ENCODE results near the gene SLC24A3. TPM values are rescaled to one million over a fixed set of nuclear protein-coding genes. Genes with fewer than 3 reads are reported as not detected.

Gene SLC24A3
- total RNA-seq (5.2 TPM), polyA plus RNA-seq (ENCODE audit: insufficient read depth, low read depth, low replicate concordance) (0.86 TPM)
- long read RNA-seq, donor 1 = 0 reads
- long read RNA-seq, donor 2 = 0 reads
- long read RNA-seq, donor 3 = 0 reads
- long read RNA-seq, donor 4 = 0 reads
- long read RNA-seq, donor 5 = 0 reads
- long read RNA-seq, donor 6 = 0 reads
- long read RNA-seq, donor 7, partial matches to known transcripts = 1 of 5 reads
- long read RNA-seq, donor 7, other reads (novel, unspliced or antisense) = 4 of 5 reads
- long read RNA-seq, donor 8 = 0 reads
- long read RNA-seq, donor 9 = 0 reads
- long read RNA-seq, donor 10 = 0 reads

GRCh38 chr20:19212469-19212815 lies at the start of gene SLC24A3:
Gene SLC24A3, plus strand, starts transcription at chr20:19212642.
- Histone ChIP-seq H3K27ac (ENCODE audit: low read depth in 2 of 2, low read length in 2 of 2) (no peak within 1 kb of the TSS), H3K36me3 (ENCODE audit: control insufficient read depth in 2 of 3, insufficient read depth in 3 of 3, low read length in 3 of 3) (no peaks in the 10 kb centered on the region), H3K27me3 (ENCODE audit: control insufficient read depth, insufficient read depth, low read length) (peaks cover 12% of the 10 kb centered on the region), H3K9me3 (ENCODE audit: control insufficient read depth in 2 of 3, insufficient read depth in 1 of 3, low read length in 3 of 3) (no peaks in the 10 kb centered on the region), H3K4me1 (ENCODE audit: control insufficient read depth in 2 of 3, insufficient read depth in 2 of 3, low read depth in 1 of 3, low read length in 3 of 3) (peaks cover 0 to 5% (median 0%) of the 10 kb centered on the region in 3 donors), H3K4me3 (ENCODE audit: low read length in 3 of 3) (peak within 1 kb of the TSS; percentile 10 to 54 (median 52)), H3K9ac (ENCODE audit: low read length in 3 of 3) (peak within 1 kb of the TSS in 2 of 3 donors; percentile 12 to 18)
- FAIRE-seq = no peak
- TF ChIP-seq, protein P1, sequence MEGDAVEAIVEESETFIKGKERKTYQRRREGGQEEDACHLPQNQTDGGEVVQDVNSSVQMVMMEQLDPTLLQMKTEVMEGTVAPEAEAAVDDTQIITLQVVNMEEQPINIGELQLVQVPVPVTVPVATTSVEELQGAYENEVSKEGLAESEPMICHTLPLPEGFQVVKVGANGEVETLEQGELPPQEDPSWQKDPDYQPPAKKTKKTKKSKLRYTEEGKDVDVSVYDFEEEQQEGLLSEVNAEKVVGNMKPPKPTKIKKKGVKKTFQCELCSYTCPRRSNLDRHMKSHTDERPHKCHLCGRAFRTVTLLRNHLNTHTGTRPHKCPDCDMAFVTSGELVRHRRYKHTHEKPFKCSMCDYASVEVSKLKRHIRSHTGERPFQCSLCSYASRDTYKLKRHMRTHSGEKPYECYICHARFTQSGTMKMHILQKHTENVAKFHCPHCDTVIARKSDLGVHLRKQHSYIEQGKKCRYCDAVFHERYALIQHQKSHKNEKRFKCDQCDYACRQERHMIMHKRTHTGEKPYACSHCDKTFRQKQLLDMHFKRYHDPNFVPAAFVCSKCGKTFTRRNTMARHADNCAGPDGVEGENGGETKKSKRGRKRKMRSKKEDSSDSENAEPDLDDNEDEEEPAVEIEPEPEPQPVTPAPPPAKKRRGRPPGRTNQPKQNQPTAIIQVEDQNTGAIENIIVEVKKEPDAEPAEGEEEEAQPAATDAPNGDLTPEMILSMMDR (IDR thresholded peaks at IDR 0.05; ENCODE audit: borderline replicate concordance, extremely low read depth, insufficient read depth) = no peak
- peak in 4 of 5 donors; percentile 51 to 83 (median 68) for DNase-seq
- intact Hi-C loops (cut with DNase I) = loop anchor here (10.0 kb wide), 1 partner anchor 372 kb away; no protein-coding TSS in a partner anchor

- TF ChIP-seq, protein P1 (IDR thresholded peaks at IDR 0.05; ENCODE audit: borderline replicate concordance, extremely low read depth, insufficient read depth) = no peak
- Histone ChIP-seq H3K4me3 (ENCODE audit: low read length in 3 of 3) (no peak overlapping the region), H3K36me3 (ENCODE audit: control insufficient read depth in 2 of 3, insufficient read depth in 3 of 3, low read length in 3 of 3) (no peaks in the 10 kb centered on the region), H3K27me3 (ENCODE audit: control insufficient read depth, insufficient read depth, low read length) (no peaks in the 10 kb centered on the region), H3K27ac (ENCODE audit: low read depth in 2 of 2, low read length in 2 of 2) (no peak overlapping the region), H3K9me3 (ENCODE audit: control insufficient read depth in 2 of 3, insufficient read depth in 1 of 3, low read length in 3 of 3) (no peaks in the 10 kb centered on the region), H3K4me1 (ENCODE audit: control insufficient read depth in 2 of 3, insufficient read depth in 2 of 3, low read depth in 1 of 3, low read length in 3 of 3) (no peaks in the 10 kb centered on the region), H3K9ac (ENCODE audit: low read length in 3 of 3) (no peak overlapping the region)
- DNase-seq = no peak
- intact Hi-C loops (cut with DNase I) = no loop called here
- no peak for FAIRE-seq
Measured at GRCh38 chr20:19170148-19170547, 42.3 kb upstream of the SLC24A3 start.

GRCh38 chr20:19172637-19173036 lies 39.8 kb upstream of the SLC24A3 start:
- intact Hi-C loops (cut with DNase I) = no loop called here
- no peak for FAIRE-seq
- no peaks in the 10 kb centered on the region for H3K4me1 ChIP-seq (ENCODE audit: control insufficient read depth in 2 of 3, insufficient read depth in 2 of 3, low read depth in 1 of 3, low read length in 3 of 3)
- H3K9ac ChIP-seq (ENCODE audit: low read length in 3 of 3) = no peak overlapping the region
- no peak overlapping the region for H3K4me3 ChIP-seq (ENCODE audit: low read length in 3 of 3)
- no peaks in the 10 kb centered on the region for H3K27me3 ChIP-seq (ENCODE audit: control insufficient read depth, insufficient read depth, low read length)
- no peak for DNase-seq
- no peaks in the 10 kb centered on the region for H3K9me3 ChIP-seq (ENCODE audit: control insufficient read depth in 2 of 3, insufficient read depth in 1 of 3, low read length in 3 of 3)
- TF ChIP-seq, protein P1 (IDR thresholded peaks at IDR 0.05; ENCODE audit: borderline replicate concordance, extremely low read depth, insufficient read depth) = no peak
- no peak overlapping the region for H3K27ac ChIP-seq (ENCODE audit: low read depth in 2 of 2, low read length in 2 of 2)
- no peaks in the 10 kb centered on the region for H3K36me3 ChIP-seq (ENCODE audit: control insufficient read depth in 2 of 3, insufficient read depth in 3 of 3, low read length in 3 of 3)

All from kidney (tissue), 22 donors.